ENCODE measurements around the gene PRKAR1B.
"Not testable (repeated sequence)": the region's sequence is repeated elsewhere in the genome, so short reads cannot be mapped to it uniquely, and the experiment has no call there.

The PRKAR1B gene

DNA sequence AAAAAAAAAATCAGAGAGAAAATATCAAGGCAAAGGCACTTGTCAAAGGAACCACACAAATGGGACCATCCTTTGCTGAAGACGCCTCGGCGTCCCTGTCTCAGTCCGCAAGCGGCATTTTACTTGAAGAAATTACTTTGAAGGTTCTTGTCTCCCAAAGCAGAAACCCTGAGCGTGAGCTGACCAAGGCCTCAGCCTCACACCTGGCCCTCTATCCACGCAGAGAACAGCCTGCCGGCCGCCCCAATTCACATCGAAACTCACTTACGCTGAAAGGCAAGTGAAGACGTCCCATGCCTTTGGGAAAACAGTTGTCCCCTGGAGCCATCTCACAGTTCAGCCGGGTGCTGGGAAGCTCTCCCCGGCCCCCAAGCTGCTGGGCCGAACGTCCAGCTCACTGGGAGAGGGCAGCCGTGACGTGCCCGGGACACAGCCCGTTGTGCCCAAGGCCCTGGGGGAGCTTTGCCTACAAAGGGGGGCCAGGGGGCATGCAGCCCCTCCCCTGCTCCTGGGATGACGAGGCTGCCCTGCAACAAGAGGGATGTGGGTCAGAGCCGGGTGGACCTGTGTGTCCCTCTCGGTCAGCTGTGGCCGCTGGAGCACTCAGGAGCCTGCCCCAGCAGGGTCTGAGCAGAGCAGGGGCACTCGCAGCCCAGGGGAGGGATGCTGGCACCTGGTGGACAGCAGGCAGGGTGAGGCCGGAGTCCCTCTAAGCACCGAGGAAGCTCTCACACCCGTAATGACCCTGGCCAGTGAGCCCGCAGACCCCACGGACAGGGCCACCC, 157.8 kb downstream of the PRKAR1B start:
- DNase-seq: no peak

DNA sequence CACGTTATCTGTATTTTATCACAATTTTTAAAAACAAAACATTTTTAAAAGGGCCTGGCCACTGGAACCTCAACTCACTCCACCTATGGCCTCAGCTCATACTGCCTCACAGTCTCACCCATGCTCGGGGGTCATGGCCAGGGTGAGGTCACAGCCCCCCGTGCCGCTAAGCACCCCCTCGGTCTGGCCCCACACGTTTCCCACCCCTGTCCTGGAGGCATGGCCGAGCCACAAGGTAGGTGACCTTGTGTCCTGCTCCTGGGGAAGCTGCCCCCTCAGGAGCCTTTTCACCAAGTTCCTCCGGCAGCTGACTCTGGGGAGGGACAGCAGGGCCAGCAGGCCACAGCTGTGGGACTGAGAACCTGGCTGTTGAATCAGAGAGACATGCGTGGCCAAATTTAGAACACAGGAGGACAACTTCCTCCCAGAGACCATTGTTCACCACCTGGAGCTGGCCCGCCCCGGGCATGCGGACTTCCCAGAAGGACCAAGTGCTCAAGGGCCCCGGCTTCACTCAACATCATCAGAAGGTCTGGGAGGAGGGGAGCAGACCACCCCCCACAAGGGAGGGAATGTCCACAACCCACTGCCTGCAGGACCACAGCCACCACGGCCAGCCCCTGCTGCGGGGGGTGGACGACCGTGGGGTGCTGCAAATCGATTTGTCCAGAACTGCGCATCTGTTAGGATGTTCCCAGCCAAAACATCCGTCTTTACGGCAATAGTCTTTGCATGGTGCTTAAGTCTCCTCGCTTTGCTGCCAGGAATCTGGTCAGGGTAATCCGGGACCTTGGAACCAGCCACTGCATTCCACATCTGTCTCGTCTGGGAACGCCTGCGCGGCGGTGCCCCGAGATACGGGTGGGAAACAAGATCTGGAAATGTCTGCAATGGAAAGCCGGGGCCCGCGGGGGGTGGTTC, 158.8 kb downstream of the PRKAR1B start:
- no peak for DNase-seq

GRCh38 chr7:567305-567883, 159.7 kb downstream of the PRKAR1B start:
- no peak for DNase-seq

GRCh38 chr7:566100-566499, 161.0 kb downstream of the PRKAR1B start:
- no peak for DNase-seq

GRCh38 chr7:564176-564865, 162.8 kb downstream of the PRKAR1B start:
- no peak for DNase-seq

DNA sequence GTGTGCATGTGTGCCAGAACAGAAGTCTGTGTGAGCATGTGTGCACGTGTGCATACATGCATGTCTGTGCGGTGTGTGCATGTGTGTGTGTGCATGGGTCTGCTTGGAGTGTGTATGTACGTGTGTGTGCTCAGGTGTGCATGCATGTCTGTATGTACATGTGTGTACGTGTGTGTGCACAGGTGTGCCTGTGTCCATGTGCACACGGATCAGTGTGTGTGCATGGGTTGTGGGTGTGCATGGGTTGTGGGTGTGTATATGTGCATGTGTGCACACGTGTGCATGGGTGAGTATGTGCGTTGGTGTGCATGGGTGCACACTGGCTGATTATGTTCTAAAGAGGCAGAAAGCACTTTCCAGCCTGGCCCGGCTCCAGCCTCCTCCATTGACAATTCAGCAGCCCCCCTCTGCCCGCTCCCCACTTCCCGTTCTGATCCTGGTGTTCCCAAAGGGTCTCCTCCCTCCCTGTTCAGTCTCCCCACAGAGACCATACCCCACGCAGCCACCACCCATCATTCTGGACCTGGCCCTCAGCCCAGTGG, 163.4 kb downstream of the PRKAR1B start:
- no peak for DNase-seq

DNA sequence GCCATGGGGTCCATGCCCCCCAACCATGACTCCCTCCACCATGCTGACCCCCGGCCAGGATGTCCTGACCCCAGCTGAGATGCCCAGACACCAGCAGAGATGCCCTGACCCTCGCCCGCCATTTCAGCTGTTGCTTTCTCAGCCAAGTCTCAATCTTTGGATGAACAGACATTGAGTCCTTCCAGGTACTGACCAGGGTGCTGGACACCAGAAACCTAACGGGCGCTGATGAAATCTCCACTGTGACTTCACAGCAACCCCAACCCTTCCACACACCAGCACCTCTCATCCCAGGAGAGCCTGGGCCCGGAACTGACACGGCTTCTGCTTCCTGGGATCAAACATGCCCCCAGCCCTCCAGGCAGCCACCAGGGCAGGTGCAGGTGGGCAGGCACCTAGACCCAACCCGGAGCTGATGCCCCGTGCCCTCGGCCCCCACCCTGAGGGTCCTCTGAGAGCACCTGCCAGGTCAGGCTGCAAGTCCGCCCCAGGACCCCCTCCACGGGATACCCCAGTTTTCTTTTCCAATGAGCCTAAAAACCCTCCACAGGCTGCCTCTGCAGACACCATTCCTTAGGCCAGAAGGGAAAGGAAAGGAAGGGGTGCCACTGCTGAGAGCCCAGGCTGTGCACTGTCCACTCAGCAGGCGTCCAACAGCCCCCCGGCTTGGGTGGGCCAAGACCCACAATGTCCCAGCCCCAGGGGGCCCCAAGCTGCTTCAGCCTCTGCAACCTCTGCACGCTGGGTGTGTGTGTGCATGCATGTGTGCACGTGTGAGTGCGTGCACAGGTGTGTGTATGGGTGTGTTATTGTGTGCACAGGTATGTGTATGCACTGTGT, 164.1 kb downstream of the PRKAR1B start:
- no peak for DNase-seq

GRCh38 chr7:562374-562675, 164.8 kb downstream of the PRKAR1B start:
- DNase-seq: no peak

DNA sequence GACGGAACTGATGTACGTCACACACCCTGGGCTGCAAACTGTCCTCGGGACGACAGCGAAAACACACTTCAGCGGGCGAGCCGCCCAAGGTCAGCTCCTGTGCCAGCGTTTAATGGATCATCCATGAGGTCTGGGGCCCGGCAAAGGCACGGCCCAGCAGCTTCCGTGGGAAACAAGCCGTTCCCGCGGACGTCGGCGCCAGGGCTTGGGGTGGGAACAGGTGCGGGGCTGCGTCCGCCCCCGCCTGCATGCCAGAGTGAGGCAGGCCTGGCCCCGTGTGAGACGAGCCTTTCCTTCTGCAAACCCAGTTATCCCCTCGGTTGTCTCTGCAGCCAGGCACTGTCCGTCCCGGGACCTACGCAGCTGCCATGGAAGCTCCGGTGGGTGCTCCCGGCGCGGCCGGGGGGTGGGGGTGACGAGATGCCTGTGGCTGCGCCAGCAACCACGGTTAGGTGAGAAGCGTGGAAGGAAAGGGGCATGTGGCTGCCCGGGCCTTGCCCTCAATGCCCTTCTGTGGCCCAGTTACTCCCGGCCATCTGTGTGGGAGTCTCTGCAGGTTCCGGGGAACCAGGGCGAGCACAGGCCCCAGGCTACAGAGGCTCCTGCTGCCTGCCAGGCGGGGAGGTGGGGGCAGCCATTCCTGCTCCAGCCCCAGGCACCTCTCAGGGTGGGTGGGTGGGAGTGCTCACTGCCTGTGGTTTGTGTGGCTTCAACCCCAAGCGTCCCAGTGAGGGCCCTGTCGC, 165.3 kb downstream of the PRKAR1B start:
- DNase-seq: no peak

- DNase-seq: no peak
Observed at GRCh38 chr7:560966-561630, 166.0 kb downstream of the PRKAR1B start.

- DNase-seq: no peak
Observed at GRCh38 chr7:559396-559705, 167.7 kb downstream of the PRKAR1B start.

GRCh38 chr7:557558-557881, 169.6 kb downstream of the PRKAR1B start:
- DNase-seq: no peak

GRCh38 chr7:556837-557557, 170.1 kb downstream of the PRKAR1B start:
- no peak for DNase-seq

GRCh38 chr7:556291-556826, 170.7 kb downstream of the PRKAR1B start:
- no peak for DNase-seq

DNA sequence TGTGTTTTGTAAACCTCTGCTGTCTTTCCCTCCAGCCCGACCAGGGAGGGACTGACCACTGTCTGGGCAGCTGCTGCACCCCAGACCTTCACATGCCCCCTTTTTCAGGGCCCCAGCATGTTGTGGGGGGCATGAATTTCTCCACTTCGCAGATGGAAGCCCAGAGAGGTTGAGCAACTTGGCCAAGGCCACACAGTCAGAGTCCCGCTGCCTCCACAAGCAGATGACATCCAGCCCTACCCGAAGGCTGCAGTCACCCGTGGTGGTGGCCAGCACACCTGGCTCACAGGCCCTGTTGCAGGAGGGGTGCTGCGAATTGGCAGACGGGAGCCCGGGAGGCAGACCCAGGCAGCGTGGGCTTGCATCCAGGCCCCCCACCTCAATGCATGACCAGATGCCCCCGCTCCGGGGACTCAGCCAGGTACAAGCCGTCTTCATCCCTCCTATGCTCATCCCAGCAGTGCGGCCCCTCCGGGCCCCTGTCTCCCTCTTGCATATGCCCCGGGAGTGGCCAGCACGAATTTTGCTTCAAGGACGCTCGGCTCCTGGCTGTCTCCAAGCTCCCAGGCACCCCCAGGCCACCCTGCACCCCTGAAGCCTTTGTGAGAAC, 171.4 kb downstream of the PRKAR1B start:
- DNase-seq: no peak

DNA sequence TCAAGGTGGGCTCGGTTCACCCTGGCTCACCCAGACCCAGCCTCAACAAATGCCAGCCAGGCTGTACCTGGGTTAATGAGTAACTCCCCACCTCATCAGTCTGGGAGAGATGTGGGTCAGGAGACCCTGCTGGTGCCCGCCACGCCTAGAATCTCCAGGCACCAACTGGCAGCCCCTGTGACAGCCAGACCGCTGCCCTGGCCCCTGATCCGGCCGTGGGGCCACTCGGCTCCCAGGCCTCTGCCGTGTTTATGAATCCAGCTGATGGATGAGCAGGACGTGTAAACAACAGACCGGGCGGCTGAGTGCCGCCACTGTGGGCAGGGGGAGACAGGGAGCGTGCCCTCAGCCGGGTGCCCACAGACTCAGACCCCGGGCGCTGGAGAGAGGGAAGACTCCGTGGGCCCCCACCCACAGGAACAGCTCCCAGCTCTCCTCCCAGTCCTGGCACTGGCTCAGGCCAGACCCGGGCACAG, 173.4 kb downstream of the PRKAR1B start:
- DNase-seq: no peak

- DNase-seq: no peak
Observed at GRCh38 chr7:552868-553635, 174.0 kb downstream of the PRKAR1B start.

DNA sequence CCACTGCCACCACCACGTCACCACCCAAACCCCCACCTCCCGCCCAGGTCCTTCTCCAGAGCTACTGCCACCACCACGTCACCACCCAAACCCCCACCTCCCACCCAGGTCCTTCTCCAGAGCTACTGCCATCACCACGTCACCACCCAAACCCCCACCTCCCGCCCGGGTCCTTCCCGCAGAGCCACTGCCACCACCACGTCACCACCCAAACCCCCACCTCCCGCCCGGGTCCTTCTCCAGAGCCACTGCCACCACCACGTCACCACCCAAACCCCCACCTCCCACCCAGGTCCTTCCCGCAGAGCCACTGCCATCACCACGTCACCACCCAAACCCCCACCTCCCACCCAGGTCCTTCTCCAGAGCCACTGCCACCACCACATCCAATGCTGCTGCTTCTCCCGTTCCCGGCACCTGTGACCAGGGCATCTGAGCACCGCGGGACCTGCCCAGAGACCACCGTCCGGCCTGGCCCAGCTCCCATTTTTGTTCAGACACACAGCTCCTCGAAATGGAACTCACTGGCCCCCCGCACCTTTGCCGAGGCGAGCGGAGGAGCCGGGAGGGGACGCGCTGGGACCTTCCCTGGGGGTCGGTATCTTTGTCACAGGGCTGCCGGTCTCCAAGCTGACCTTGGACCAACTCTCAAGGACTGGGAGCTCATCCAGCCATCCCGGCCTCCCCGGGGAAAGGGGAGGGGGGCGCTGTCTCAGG, 174.8 kb downstream of the PRKAR1B start:
- not testable (repeated sequence) for DNase-seq

Data from CD4-positive, alpha-beta T cell treated with Interleukin-4 for 4 hours (primary cell).